ENCODE measurements around the gene BCLAF3. TPM values are rescaled to one million over a fixed set of nuclear protein-coding genes. Genes with fewer than 3 reads are reported as not detected.

Gene BCLAF3
- 1.5 to 4.3 TPM (median 3.6 TPM) in 5 replicates for total RNA-seq (2022; extraction: Qiagen RNA extraction; ENCODE audit: low read depth)

DNA sequence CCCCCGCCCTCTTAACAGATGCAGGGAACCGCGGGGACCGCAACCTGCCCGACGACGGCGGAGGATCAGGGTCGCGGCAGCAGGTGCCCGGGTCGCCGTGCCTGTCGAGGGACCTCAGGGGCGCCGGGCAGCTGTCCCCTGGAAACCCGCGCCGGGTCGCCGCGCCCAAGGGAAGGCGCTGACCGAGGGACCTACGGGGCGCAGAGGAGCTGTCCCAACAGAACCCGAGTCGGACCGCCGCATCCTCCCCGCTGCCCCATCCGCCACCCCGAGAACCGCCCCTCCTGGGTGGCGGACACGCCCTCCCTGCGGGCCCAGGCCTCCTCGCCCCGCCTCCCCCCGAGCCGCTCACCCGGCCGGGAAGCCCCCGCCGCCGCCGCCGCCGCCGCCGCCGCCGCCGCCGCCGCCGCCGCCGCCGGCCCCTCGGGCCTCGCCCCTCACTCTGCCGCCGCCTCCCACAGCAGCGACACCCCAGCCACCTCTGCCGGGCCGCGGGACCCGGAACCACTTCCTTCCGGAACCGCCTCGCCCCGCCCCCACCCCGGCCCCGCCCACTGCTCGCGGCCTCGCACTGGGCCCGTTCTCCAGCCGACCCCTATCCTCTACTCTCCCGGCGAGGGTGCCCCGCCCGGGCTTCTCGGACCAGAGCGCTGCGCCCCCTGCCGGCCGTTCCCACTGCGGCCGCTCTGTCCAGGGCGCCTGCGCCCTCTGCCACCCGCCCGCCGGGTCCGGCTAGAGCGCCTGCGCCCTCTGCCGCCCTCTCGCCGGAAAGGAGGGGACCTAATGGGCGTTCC, at the start of gene BCLAF3:
TSS of gene BCLAF3 (minus strand) at position 506 of the 794 bp plus-strand sequence. CDS start 20,797 bp downstream, outside the sequence.

Other genes starting within 250 kb of the BCLAF3 start
- gene SH3KBP1, start 103.5 kb downstream of the BCLAF3 start, total RNA-seq (2022; extraction: Qiagen RNA extraction; ENCODE audit: low read depth), result 71.0 to 80.6 TPM (median 74.1 TPM) in 5 replicates
- gene MAP7D2, start 125.8 kb upstream of the BCLAF3 start, total RNA-seq (2022; extraction: Qiagen RNA extraction; ENCODE audit: low read depth), result 5.4 to 6.5 TPM (median 5.9 TPM) in 5 replicates
- 91.5 to 111 TPM (median 100.0 TPM) in 5 replicates for gene EIF1AX, start 150.8 kb upstream of the BCLAF3 start, total RNA-seq (2022; extraction: Qiagen RNA extraction; ENCODE audit: low read depth)